Measurements from ENCODE around the gene PER2. TPM values are rescaled to one million over a fixed set of nuclear protein-coding genes. Genes with fewer than 3 reads are reported as not detected.

Gene PER2
- total and polyA plus RNA-seq, 9 of the 15 experiments (the other 6 are each of a cell fraction or from before 2014, with no cell fraction given): 1.1 to 10.3 (median 2.9) TPM

GRCh38 chr2:238288650-238289573 lies 502 bp upstream of the PER2 start (continued):
- TF ChIP-seq ZBTB11 (CRISPR knock-in tag; IDR thresholded peaks at IDR 0.05) (0 out of 6 replicates have a peak, but pooled peaks of 1 of the 3 experiments have one; percentile 20), GTF3C2 (IDR thresholded peaks at IDR 0.05; ENCODE audit: borderline replicate concordance, extremely low read depth, insufficient read length) (no peak), BHLHE40 (IDR thresholded peaks at IDR 0.05; ENCODE audit: low read length) (peak; percentile 97), ATF4 (CRISPR knock-in tag; IDR thresholded peaks at IDR 0.05) (no peak), GABPB1 (CRISPR knock-in tag; IDR thresholded peaks at IDR 0.05) (peak; percentile 76; the same call in 1 of the 2 replicates), SMAD1 (IDR thresholded peaks at IDR 0.05; ENCODE audit: low read depth, low read length, partially characterized antibody) (no peak), ZNF277 (CRISPR knock-in tag; IDR thresholded peaks at IDR 0.05; ENCODE audit: borderline replicate concordance) (no peak)

Data from K562 (cell line).